GM19328 (cell line): Measurements from ENCODE around the gene COMMD7.

ENCODE experiments used
- ATAC-seq: cut with Tn5 transposase; IDR thresholded peaks from one replicate; pipeline ENCODE4 v1.9.1; 2021; ENCODE audit warnings: mild to moderate bottlenecking, moderate library complexity; ENCODE audit not compliant: unreplicated experiment

Gene COMMD7

DNA sequence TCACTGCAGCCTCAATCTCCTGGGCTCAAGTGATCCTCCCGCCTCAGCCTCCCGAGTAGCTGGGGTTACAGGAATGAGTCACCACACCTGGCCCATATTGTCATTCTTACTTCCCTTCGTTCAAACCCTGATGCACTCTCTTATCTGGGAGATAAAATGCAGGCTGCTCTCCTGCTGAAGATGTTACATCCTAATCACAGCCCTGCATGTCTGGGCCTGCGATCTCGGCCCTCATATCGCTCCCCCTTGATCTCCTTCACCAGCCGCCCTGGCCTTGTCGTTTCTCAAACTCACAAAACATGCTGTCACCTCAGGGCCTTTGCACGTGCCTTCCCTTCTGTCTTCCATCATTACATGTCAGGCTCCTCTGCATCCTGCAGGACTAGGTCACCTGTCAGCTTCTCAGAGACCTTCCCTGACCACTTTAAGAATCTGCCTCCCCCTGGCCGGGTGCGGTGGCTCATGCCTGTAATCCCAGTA, 60.7 kb downstream of the COMMD7 start:
- ATAC-seq = no peak

DNA sequence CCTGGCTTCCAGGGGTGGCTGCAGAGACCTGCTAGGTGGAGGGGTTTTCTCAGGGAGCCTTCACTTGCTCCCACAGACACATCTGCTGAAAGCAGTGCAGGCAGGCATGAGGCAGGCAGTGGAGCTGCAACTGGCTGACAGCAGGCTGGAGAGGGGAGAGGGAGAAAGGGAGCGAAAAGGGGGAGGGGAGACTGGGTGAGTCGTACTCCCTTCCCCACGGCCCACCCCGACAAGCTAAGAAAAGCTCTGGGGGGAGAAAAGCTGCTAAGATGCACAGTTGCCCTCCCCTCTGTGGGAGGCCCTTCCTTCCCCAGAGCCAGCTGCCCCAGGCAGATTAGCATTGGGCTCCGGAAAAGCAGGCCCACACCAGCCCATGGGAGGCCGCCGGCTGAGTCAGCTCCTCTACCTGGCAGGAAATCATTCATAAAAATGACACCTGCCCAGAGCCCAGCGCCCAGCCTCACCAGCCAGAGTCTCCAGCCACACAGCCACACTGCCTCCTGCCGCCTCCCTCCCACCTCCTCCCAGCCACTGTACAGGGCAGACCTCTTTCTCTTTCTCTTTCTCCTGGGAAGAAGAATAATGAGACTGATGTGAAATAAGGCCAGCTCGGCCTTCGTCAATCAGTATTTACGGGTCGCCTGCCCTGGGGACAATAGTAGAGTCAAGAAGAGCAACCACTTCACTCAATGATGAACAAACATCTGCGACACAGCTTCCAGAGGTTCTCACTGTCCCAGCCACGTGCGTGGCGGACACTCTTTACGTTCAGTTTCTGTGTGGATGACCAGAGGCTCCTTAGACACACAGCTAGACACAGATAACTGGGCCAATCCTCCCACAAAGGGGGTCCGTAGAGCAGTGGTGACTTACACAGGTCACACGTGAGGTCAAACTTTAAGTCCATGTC, 61.8 kb downstream of the COMMD7 start:
- no peak for ATAC-seq

DNA sequence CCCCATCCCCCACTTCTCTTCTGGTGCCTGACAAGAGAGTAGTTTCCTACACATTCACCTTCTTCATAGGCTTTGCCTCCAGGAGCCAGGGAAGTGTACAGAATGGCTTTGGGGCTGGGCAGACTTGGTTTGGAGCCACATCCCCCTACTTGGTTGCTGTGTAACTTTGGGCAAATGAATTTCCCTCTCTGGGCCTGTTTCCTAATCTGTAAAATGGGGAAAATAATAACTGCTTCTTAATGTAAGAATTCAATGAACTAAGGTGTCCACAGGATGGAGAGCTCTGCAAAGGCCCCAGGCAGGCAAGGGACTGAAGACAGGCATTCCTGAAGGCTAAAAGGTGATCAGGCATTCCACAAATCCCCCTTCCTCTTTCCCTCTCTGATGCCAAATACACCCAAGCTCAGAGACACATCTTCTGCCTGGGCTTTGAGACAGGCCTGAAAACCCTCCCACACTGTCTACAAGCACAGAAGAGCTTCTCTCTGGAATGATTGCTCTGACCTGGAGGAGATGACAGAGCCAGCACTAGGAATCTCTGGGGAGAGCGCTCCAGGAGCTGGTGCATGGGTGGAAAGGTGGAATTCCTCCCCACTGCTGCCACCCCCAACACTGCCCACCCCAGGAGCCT, 62.6 kb downstream of the COMMD7 start:
- no peak for ATAC-seq

DNA sequence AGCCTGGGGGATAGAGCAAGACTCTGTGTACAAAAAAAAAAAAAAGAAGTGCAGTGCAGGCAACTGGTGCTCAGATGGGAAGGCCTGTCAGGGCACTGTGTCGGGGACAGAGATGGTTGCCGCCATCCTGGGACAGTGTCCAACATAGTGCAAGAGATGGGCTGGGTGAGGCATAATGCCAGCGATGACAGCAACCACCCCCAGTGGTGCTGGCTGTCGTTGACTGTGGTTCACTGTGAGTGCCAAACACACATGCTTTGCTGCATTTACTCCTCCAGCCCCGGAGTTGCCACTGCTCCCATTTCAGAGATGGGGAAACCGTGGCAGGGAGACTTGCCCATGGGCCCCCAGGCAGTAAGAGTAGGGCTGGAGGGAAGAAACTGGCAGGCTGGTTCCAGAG, 64.3 kb downstream of the COMMD7 start:
- ATAC-seq = no peak

DNA sequence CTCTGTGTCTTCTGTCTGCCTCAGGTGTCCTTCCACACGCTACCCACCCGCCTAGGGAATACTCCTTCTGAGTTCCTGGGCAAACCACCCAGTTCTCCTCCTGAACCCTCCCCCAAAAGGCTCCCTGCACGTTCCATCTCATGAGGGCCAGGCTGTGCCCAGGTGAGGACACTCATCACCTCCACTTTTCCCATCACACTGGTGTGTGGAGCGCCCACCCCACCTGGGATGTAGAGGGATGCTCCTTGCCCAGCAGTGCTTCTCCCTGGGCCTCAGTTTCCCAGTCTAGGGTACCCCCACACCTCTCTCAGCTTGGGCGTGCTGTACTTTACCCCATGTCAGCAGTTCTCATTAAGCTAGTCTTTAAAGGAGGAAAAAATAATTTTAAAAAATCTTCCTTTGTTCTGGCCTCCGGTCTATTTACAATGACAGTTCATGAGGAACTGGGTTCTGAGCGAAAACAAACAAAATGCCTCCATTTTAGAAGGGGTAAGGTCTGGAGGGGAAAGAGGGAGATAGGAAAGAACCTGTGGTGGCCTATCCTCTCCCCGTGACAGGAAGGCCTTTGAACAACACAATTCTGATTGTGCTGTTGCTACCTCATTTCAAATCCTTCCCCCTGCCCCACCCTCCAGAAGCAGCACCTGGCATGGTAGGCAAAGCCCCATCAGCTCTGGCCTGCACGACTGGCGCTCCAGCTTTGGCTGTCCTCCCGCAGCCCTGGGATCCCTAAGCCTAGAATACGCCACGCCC, 67.9 kb downstream of the COMMD7 start:
- no peak for ATAC-seq

DNA sequence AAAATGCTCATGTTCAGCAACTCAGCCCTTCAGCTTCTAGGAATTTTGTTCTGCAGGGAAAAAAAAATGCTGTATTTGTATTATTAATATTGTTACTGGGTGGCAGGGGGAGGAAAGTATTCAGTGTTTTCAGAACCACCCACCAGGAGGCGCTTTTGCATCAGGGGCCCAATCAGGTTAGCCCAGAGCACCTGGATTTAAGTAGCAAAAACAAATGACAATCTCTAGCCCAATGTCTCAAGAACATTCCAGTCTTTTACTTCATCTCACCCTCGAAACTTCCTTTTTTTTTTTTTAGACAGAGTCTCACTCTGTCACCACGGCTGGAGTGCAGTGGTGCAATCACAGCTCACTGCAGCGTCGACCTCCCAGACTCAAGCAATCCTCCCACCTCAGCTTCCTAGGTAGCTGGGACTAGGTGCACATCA, 68.9 kb downstream of the COMMD7 start:
- no peak for ATAC-seq

DNA sequence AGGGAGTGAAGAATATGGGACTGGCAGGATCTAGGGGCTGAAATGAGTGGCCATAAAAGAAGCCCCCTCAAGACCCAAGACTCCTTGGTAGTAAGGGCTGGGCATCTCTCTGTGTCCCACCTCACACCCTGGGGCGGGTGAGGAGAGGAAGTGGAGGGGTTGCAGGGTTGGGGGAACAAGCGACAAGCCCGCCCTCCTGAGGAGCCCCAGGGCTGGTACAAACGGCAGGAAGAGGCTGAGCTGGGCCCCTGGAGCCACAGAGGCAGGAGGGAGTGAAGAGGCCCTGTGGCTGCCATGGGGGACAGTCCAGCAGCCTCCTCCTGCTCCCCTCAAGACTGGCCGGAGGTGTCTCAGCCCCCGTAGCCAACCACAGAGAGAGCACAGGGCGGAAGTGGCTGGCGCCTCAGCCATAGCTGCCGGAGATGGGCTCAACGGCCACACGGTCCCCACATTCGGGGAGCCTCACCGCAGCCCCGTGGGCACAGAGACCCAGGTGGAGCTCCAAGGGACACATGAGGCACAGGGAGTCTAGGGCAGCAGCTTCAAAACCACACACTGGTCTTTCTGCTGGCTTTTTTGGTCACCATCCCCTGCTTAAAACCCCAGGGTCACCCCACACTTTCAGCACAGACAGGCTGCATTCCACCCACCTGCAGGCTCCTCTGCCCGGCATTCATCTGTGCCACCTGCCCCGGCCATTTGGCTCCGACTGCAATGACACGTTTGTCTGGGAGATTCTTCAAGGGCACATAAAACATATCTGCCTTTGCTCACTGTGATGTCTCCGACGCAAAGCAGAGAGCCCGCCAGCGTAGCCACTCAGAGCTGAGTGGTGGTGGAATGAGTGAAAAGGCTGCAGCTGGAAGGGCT, 70.0 kb downstream of the COMMD7 start:
- ATAC-seq = no peak

DNA sequence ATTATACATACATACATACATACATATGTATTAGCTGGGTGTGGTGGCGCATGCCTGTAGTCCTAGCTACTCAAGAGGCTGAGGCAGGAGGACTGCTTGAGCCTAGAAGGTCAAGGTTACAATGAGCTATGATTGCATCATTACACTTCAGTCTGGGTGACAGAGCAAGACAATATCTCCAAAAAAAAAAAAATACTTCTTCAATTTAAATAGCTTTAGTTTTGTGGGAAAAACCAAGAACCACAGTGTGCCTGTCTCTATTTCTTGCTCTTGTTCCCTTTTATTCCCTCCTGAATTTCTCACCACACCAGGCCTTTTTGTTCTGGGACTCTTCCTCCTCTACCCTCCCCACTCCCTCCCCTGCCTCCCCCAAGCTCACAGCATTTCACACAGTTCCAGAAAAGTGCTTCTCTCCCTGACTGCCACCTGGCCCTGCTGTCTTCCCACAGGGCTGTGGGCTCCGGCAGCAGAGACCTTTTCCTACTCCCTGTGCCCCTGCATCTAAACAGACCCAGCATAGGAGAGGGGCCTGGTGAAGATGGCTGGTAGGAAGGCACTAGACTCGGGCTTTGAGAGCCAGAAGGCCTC, 70.8 kb downstream of the COMMD7 start:
- ATAC-seq = no peak

DNA sequence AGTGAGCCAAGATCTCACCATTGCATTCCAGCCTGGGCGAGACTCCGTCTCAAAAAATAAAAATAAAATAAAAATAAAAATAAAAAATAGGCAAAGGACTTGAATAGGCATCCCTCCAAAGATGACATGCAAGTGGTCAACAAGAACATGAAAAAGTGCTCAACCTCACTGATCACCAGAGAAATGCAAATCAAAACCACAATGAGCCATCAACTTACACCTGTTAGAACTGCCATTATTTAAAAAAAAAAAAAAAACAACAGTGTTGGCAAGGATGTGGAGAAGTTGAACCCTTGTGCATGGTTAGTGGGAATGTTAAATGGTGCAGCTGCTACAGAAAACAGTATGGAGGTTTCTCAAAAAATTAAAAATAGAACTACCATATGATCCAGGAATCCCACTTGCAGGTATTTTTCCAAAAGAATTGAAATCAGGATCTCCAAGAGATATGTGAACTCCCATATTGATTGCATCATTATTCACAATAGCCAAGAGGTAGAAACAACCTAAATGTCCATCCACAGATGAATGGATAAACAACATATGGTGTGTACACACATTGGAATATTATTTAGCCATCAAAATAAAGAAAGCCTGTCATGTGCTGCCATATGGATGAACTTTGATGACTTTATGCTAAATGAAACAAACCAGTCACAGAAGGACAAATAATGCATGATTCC, 72.4 kb downstream of the COMMD7 start:
- ATAC-seq = peak; percentile 56

DNA sequence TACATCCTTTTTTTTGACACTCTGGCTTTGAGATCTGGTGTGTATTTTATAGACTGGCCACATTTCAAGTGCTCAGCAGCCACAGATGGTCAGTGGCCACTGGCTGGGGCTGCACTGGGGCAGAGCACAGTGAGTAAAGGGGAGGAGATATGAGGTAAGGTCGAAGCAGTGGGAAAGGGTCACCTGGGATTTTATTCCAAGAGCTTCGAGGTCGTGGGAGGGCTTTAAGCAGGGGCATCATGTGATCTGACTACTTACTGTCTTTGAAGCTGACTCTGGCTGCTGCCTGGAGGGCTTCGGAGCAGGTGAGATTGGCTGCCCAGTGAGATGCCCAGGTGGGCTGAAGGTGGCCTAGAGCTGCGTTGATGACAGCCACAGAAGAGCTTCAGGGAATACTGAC, 76.2 kb downstream of the COMMD7 start:
- no peak for ATAC-seq

DNA sequence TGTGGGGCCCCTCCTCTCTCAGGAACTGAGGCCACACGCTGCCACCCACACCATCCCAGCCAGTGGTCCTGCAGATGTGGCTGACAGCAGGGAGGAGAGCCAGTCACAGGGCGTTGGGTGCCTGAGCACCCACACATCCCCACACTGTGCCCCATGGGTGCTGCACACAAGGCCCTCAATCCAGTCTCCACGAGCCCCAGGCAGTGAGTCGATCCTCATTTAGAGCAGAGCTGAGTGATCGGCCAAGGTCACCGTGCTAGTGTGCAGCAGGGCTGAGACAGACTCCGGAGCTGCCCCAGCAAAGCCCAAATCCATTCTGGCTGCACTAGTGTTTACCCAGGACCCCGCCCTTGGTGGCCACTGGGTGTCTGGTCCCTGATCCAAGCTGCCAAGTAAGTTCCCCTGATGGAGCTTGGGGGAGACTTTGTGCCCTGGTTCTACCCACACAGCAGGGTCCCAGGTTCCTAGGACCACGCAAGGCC, 78.5 kb downstream of the COMMD7 start:
- ATAC-seq = no peak

DNA sequence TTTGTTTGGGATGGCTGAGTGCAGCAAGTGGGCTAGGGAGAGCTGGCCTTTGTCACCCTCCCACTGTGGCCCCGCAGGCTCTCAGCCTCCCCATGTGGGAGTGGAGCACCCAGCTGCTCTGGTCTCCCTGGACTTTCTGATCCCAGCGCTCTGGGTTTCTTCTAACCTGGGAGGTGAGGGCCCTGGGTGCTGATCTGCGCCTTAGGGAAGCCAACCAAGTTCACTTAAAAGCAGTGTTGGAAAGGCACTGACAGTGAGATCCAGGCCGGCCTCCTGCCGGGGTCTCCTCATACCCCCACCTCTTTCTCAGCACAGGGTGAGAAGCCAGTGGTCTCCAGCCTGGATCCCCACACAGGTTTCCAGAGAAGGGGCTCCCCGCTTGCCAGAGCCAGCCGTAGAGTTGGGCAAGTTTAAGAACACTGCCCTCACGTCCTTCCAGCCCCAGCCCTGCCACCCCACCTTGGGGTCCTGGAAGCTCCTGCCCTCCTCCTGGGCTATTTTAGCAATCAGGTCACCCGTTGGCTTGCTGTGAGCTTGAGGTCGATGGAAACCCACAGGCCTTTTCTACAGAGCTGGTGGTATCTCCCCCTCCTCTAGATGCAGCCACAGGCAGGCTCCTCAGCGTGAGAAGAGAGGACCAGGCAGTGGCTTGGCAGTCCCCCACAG, 79.1 kb downstream of the COMMD7 start:
- ATAC-seq = no peak

DNA sequence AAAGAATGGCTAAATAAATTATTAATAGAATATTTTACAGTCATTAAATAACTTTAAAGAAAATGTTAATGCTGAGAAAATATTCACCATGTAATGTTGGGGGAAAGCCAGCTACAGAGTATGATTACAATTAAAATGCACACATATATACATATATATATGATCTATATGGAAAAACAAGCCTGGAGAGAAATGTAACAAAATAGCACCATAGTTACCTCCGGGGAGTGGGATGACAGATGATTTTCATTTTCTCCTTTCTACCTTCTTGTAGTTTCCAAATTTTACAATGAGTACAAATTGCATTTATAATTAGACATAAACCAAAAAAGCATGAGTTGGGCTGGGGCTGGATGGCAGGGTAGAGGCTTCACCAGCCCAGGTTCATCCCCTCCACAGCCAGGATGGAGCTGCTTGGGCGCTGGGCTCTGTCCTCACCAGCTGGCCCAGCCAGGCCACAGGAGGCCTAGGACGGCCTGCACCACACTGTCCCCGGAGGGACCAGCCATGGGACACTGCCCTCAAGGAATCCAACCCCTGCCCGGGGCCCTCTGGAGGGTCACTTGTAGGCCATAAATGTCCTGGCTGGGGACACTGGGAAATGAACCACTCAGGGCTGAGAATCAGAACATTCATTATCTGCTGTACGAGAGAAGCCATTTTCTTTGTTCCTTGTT, 79.8 kb downstream of the COMMD7 start:
- ATAC-seq = no peak

DNA sequence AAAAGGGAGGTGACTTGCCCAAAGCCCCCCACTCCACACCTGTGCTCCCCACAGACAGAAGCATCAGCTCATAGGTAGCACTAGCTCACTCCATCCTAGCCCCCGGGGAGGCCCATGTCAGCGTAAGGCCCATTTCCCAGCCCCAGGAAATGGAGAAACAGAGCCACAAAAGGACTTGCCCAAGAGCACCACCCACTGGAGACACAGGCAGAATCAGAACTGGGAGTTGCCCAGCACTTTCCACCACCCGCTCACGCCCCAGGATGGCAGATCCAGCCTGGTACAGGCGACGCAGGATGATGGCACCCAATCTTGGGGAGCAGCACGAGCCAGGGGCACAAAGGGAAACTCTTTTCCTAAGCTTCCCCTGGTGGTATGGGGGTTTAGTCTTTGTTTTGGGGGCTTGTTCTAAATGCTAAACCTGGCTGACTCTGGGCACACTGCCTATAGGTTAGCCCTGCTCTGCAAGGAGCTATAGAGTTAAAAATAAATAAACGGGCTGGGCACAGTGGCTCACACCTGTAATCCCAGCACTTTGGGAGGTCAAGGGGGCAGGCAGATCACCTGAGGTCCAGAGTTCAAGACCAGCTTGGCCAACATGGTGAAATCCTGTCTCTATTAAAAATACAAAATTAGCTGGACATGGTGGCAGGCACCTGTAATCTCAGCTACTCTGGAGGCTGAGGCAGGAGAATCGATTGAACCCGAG, 81.3 kb downstream of the COMMD7 start:
- ATAC-seq = no peak

DNA sequence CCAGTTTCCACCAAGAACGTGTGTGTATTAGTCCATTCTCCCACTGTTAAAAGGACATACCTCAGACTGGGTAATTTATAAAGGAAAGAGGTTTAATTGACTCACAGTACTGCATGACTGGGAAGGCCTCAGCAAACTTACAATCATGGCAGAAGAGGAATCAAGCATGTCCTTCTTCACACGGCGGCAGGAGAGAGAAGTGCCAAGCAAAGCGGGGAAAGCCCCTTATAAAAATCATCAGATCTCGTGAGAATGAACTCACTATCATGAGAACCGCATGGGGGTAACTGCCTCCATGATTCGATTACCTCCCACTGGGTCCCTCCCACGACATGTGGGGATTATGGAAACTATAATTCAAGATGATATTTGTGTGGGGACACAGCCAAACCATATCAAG, 82.6 kb downstream of the COMMD7 start:
- no peak for ATAC-seq

DNA sequence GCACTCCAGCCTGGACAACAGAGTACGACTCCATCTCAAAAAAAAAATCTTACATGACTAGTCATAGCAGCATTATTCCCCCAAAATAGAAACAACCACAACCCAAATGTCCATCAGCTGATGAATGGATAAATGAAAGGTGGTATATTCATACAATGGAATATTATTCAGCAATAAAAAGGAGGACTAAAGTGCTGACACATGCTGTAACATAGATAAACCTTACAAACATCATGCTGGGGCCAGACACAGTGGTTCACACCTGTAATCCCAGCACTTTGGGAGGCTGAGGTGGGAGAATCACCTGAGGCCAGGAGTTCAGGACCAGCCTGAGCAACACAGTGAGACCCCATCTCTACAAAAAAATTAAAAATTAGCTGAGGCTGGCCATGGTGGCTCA, 86.4 kb downstream of the COMMD7 start:
- ATAC-seq = no peak

DNA sequence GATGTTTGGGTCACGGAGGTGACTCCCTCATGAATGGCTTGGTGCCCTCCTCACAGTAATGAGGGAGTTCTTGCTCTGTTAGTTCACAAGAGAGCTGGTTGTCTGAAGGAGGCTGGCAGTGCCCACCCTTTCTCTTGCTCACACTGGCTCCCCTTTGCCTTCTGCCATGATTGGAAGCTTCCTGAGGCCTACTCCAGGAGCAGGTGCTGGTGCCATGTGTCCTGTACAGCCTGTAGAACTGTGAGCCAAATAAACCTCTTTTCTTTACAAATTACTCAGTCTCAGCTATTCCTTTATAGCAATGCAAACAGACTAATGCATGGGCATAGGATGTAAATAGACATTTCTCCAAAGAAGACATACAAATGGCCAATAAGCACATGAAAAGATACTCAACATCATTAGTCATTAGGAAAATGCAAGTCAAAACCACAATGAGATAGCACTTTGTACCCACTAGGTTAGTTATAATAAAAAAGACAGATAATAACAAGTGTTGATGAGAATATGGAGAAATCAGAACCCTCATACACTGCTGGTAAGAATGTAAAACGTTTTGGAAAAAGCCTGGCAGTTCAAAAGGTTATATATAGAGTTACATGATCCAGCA, 87.3 kb downstream of the COMMD7 start:
- ATAC-seq = no peak
